ENCODE measurements around the gene TEX11.
"Not testable (repeated sequence)": the region's sequence is repeated elsewhere in the genome, so short reads cannot be mapped to it uniquely, and the experiment has no call there.

TEX11 gene

GRCh38 chrX:70694339-70695122, 214.0 kb downstream of the TEX11 start:
- CTCF ChIA-PET, result interaction anchor here (1.1 kb wide), 1 partner anchor 37 kb away, joined by 3 read pairs; no protein-coding TSS in a partner anchor
- TF ChIP-seq CTCF (IDR thresholded peaks at IDR 0.05; ENCODE audit: insufficient read depth, low read length, missing control alignments), result no peak
- POLR2A ChIA-PET, result no interaction called here
- no peak overlapping the region for H3K4me3 ChIP-seq (ENCODE audit: low read depth, low read length)
- no peak for DNase-seq (ENCODE audit: low read depth, low spot score)

GRCh38 chrX:70679455-70679854, 229.1 kb downstream of the TEX11 start:
- DNase-seq (ENCODE audit: low read depth, low spot score); CTCF ChIA-PET; H3K4me3 ChIP-seq (ENCODE audit: low read depth, low read length); POLR2A ChIA-PET: not testable (repeated sequence)

GRCh38 chrX:70675284-70675683, 233.2 kb downstream of the TEX11 start:
- CTCF ChIA-PET, result no interaction called here
- POLR2A ChIA-PET, result no interaction called here
- no peak overlapping the region for H3K4me3 ChIP-seq (ENCODE audit: low read depth, low read length)
- DNase-seq (ENCODE audit: low read depth, low spot score), result no peak
- TF ChIP-seq CTCF (IDR thresholded peaks at IDR 0.05; ENCODE audit: insufficient read depth, low read length, missing control alignments), result no peak

GRCh38 chrX:70672326-70672725, 236.2 kb downstream of the TEX11 start:
- no peak for TF ChIP-seq CTCF (IDR thresholded peaks at IDR 0.05; ENCODE audit: insufficient read depth, low read length, missing control alignments)
- CTCF ChIA-PET, result no interaction called here
- no peak for DNase-seq (ENCODE audit: low read depth, low spot score)
- POLR2A ChIA-PET, result no interaction called here
- no peak overlapping the region for H3K4me3 ChIP-seq (ENCODE audit: low read depth, low read length)

GRCh38 chrX:70669120-70669519, 239.4 kb downstream of the TEX11 start:
- DNase-seq (ENCODE audit: low read depth, low spot score), result no peak
- TF ChIP-seq CTCF (IDR thresholded peaks at IDR 0.05; ENCODE audit: insufficient read depth, low read length, missing control alignments), result no peak
- H3K4me3 ChIP-seq (ENCODE audit: low read depth, low read length), result no peak overlapping the region
- CTCF ChIA-PET, result no interaction called here
- POLR2A ChIA-PET, result no interaction called here

GRCh38 chrX:70664726-70665125, 243.8 kb downstream of the TEX11 start:
- CTCF ChIA-PET, result interaction anchor here (0.5 to 3.1 kb wide), 7 partner anchors 194 to 242 kb away, joined by 3 to 23 read pairs (median 4); partner anchors contain the start of gene GDPD2
- H3K4me3 ChIP-seq (ENCODE audit: low read depth, low read length), result no peak overlapping the region
- no peak for TF ChIP-seq CTCF (IDR thresholded peaks at IDR 0.05; ENCODE audit: insufficient read depth, low read length, missing control alignments)
- DNase-seq (ENCODE audit: low read depth, low spot score), result peak; percentile 0
- POLR2A ChIA-PET, result no interaction called here

GRCh38 chrX:70661124-70661523, 247.4 kb downstream of the TEX11 start:
- H3K4me3 ChIP-seq (ENCODE audit: low read depth, low read length); CTCF ChIA-PET; POLR2A ChIA-PET; DNase-seq (ENCODE audit: low read depth, low spot score): not testable (repeated sequence)

- POLR2A ChIA-PET; DNase-seq (ENCODE audit: low read depth, low spot score); H3K4me3 ChIP-seq (ENCODE audit: low read depth, low read length): not testable (repeated sequence)
- CTCF ChIA-PET, result interaction anchor here (0.7 kb wide), 1 partner anchor 37 kb away, joined by 3 read pairs; no protein-coding TSS in a partner anchor
These were observed 251.0 kb downstream of the TEX11 start for GRCh38 chrX:70657546-70657945.
